A204.1 (cell line): ENCODE data around the gene DCAF6.

Experiments
- FAIRE-seq: peaks from 2 replicates; lab custom pipeline; 2012; peaks lifted over from hg19 to GRCh38; lab: Jason Lieb, UNC

The DCAF6 gene

GRCh38 chr1:168087696-168088095, 151.2 kb downstream of the DCAF6 start:
- no peak for FAIRE-seq

DNA sequence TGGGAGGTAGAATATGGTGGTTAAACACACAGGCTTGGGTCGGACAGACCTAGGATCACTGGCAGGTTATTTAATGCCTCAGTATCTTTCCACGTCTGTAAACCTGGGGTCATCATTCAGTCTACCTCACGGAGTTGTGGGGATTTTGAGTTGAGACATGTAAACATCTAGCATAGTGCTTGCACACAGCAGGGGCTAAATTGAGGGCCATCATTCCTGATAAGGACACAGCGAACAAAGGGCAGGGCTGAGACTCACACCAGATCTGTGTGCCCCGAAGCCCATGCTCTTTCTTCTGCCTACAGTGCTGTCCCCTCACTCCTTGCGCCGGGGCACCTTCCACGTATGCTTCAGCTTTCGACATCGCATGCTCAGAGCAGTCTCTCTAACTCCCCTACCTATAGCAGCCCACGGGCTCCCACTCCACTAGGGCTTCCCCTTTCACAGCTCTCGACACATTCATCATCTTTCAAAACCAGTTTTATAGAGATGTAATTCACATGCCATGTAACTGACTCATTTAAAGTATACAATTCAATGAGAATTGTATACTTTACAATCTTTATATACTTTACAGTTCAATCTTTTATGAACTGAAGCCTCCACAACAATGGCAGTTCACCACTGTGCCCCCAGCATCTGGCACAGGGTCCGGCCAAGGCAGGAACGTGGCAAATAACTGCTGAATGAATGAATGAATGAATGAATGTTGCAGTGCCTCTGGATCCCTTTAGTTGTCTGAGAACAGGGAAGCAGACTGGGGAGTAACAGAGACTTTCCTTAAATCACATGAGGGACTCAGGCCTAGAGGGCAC, 152.2 kb downstream of the DCAF6 start:
- FAIRE-seq: no peak

DNA sequence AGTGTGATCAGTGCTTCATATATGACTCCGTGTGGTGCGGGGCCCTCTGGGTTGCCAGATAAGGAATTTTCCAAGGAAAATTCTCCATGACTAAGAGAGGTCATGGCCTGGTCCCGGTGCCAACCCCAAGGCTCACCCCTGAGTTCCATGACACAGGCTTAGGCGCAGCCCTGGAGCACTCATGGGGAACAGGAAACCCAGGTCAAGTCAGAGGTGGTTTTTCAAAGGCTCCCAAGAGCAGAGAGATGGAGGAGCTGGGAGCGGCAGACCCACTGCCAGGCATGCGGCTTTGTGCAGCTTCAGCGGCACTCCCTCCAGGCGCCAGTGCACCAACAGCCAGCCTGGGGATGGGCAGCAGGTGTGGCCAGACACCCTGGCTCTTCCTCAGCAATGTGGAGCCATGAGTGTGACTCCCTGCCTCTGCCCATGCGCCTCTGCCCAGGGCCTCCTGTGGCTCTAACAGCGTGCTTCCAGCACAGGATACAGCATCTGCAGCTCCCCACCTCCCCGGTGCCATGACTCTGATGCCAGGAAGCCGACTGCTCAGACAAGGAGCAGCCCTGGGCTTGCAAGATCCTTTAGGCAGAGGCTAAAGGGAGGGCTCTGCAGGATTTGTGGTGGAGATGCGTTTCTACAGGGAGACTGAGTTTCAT, 153.0 kb downstream of the DCAF6 start:
- FAIRE-seq: no peak

- no peak for FAIRE-seq
Measured at GRCh38 chr1:168089979-168090337, 153.5 kb downstream of the DCAF6 start.

GRCh38 chr1:168090395-168090794, 153.9 kb downstream of the DCAF6 start:
- FAIRE-seq: no peak

DNA sequence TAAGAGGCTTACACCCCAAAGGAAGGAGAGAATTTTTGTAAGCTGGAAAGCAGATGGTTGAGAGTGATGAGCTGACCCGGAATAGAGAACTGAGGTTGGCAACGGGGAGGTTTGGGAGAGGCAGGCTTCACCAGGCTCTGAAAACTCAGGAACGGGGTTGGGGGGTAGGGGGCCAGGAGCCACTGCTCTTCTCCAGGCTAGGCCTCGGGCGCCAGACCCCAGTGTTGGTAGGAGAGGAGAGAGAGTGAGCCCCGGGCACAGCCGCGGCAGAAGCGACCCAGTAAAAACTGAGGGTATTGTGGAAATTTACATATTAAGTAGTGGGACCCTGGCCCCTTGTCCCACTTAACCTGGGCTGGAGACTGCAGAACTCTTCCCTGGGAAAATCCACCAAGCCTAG, 154.6 kb downstream of the DCAF6 start:
- FAIRE-seq: no peak

DNA sequence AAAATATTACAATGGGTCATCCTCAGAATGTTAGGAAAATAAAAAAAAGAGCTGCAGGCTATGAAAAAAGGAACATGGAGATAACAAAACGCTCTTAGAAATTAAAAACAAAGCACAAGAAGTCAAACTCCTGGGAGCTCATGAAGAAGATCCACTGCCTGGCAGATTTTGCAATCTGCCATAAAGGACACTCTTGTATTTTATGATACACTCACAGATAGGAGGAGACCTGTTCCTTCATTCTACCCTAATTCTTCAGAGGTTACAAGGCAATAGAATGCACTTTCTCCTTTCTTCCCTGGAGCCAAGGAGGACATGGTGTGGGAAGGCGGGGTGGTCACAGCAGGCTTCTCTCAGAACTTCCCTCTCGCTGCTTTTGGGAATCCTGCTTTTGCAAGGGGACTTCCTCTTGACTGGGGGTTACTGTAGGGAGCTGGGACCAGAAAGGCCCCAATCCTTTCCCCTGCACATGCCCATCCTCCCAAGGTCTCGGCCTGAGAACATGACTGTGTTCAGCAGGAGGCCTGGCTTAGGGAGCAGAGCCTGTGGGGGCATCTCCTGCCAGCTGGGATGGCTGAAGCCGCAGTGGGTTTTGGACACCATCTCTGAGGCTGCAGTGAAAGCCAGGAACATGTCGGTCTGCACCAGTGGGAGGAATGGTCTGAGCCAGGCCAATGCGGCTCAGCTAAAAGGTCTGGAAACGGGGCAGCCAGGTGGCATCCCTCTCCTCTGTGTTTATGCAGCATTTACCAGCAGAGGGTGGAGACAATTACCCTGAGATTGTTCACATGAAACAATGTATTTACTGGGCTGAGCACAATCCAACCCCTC, 155.5 kb downstream of the DCAF6 start:
- no peak for FAIRE-seq

- no peak for FAIRE-seq
Measured at GRCh38 chr1:168092566-168093355, 156.3 kb downstream of the DCAF6 start.

DNA sequence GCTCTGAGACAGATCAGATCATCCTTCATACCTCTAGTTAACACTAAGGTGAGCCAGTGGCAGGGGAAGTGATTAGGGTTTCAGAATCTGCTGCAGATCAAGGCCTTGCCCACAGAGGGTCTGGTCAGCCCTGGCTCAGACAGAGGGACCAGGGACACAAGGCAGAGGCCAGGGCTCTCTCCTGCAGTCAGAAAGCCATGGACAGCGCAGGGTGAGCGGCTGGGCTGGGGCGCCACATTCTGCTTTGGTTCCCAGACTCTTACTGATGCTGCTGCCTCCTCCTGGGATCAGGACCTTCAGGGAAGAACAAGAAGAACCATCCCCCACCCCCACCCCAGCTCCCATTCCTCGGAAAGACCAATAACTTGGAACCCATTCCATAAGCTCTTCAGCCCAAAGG, 157.1 kb downstream of the DCAF6 start:
- no peak for FAIRE-seq

DNA sequence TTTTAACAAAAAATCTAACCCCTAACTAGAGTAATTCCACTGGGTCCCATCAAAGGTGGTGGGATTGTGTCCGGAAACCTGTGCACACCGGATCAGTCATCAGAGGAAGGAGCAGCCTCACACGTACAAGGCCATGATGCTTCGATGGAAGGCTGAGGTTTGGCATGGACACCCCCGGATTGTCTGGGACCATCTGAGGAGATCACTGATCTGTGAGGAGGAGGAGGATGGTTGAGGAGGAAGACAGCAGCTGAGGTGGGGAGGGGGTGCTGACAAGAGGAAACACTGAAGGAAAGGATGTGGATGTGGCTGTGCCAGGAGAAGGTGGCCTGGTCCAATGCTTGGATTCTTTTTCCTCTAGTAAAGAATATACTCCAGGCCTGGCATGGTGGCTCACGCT, 159.0 kb downstream of the DCAF6 start:
- FAIRE-seq: no peak

GRCh38 chr1:168096296-168097165, 160.0 kb downstream of the DCAF6 start:
- FAIRE-seq: no peak

GRCh38 chr1:168097921-168098528, 161.5 kb downstream of the DCAF6 start:
- FAIRE-seq: no peak

GRCh38 chr1:168098534-168099320, 162.2 kb downstream of the DCAF6 start:
- no peak for FAIRE-seq

- no peak for FAIRE-seq
Measured at GRCh38 chr1:168099337-168099801, 162.9 kb downstream of the DCAF6 start.

DNA sequence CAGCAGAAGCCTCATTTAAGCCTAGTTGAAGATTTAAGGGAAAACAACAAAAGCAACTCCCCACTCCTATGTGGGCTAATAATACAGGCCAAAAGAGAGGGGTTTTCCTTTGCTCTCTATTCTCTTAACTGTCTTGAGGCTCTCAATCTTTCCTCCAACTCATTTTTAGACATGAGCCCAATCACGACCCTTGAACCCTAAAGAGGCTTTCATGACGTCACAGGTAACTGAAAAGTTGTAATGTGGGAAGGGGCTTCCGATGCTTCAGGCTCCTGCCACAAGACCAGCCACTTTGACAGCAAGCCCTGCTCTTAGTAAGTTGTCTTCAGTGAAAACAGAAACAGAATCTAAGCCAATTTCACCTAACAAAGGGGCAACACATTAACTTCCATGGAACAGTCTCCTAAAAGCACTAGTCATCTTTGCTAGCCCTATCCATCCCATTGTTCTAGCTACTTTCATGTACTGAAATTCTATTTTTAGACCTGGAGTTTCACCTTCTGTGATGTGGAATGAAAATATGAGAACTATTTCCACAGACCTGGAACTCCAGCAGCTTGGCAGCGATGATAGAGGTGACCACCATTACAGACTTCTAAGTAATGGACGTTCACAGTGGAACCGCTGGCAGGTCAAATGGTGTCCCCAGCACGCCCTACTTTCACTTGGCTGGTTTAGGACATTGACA, 164.0 kb downstream of the DCAF6 start:
- no peak for FAIRE-seq

GRCh38 chr1:168101336-168101735, 164.9 kb downstream of the DCAF6 start:
- no peak for FAIRE-seq

- FAIRE-seq: no peak
Measured at GRCh38 chr1:168102487-168102886, 166.0 kb downstream of the DCAF6 start.

- no peak for FAIRE-seq
Measured at GRCh38 chr1:168104535-168104934, 168.1 kb downstream of the DCAF6 start.

- no peak for FAIRE-seq
Measured at GRCh38 chr1:168105846-168106245, 169.4 kb downstream of the DCAF6 start.
